ENCODE results near the gene USP22. TPM values are rescaled to one million over a fixed set of nuclear protein-coding genes. Genes with fewer than 3 reads are reported as not detected.

USP22 gene
- polyA plus RNA-seq, 1 donor, result 103 TPM

DNA sequence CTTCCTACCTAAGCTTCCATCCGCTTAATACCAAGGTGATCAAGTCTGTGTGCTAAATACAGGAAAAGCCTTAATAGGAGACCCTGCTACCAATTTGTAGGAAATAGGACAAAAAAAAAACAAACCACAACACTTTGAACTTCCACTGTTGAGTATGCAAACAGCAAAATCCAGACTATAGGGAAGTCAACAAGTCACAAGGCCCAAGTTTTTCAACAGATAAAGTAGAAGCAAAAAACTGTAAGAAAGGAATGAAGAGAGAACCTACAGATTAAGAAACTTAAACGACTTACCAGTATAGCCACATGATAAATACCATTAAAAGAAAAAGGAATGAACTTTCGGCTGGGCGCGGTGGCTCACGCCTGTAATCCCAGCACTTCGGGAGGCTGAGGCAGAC is 7.4 kb downstream of the USP22 start:
- no peak overlapping the region for H3K27ac ChIP-seq (ENCODE audit: low read length)
- H3K27me3 ChIP-seq (ENCODE audit: control insufficient read depth, insufficient read depth, low read length), result no peaks in the 10 kb centered on the region
- no peaks in the 10 kb centered on the region for H3K4me1 ChIP-seq (ENCODE audit: control insufficient read depth, insufficient read depth, low read length)
- WGBS (ENCODE audit: insufficient coverage, low lambda C conversion rate), result 20% methylated on average over 1 of the region's 7 CpGs
- no peak overlapping the region for H3K4me3 ChIP-seq (ENCODE audit: low read length)
- DNase-seq, result no peak
- peaks cover 19% of the 10 kb centered on the region for H3K36me3 ChIP-seq (ENCODE audit: control insufficient read depth, insufficient read depth, low read length)
- H3K9me3 ChIP-seq (ENCODE audit: control insufficient read depth, low read depth, low read length), result no peaks in the 10 kb centered on the region

- no peaks in the 10 kb centered on the region for H3K4me1 ChIP-seq (ENCODE audit: control insufficient read depth, insufficient read depth, low read length)
- no peak overlapping the region for H3K4me3 ChIP-seq (ENCODE audit: low read length)
- no peaks in the 10 kb centered on the region for H3K9me3 ChIP-seq (ENCODE audit: control insufficient read depth, low read depth, low read length)
- H3K36me3 ChIP-seq (ENCODE audit: control insufficient read depth, insufficient read depth, low read length), result peaks cover 20% of the 10 kb centered on the region
- H3K27ac ChIP-seq (ENCODE audit: low read length), result no peak overlapping the region
- 81% methylated on average over 2 of the region's 13 CpGs for WGBS (ENCODE audit: insufficient coverage, low lambda C conversion rate)
- no peak for DNase-seq
- no peaks in the 10 kb centered on the region for H3K27me3 ChIP-seq (ENCODE audit: control insufficient read depth, insufficient read depth, low read length)
Observed at GRCh38 chr17:21034340-21035235, 8.2 kb downstream of the USP22 start.

DNA sequence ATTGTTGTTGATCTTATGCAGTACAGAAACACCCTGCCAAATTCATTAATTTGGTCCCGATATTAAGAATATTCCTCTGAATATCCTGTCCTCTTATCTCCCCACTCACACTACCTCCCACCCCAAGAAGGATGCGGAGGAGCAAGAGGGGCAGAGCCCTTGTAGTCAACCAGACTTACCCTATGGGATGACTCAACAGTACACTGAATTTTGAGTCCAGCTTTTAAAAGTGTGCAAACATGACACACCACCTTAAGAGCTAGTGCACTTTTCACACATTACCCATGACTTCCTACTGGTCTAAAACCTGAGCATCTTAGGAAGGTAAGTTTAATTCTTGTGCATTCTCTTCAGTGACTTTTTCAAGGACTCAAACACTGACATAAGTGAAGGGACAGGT is 9.5 kb downstream of the USP22 start:
- no peak for DNase-seq
- no peak overlapping the region for H3K27ac ChIP-seq (ENCODE audit: low read length)
- WGBS (ENCODE audit: insufficient coverage, low lambda C conversion rate), result 71% methylated on average over 1 of the region's 2 CpGs

GRCh38 chr17:21031756-21032396 is 10.9 kb downstream of the USP22 start:
- no peaks in the 10 kb centered on the region for H3K4me1 ChIP-seq (ENCODE audit: control insufficient read depth, insufficient read depth, low read length)
- H3K27ac ChIP-seq (ENCODE audit: low read length), result no peak overlapping the region
- no peak overlapping the region for H3K4me3 ChIP-seq (ENCODE audit: low read length)

More for the DNA sequence above, 9.5 kb downstream of the USP22 start:
- Histone ChIP-seq H3K27me3 (ENCODE audit: control insufficient read depth, insufficient read depth, low read length) (no peaks in the 10 kb centered on the region), H3K36me3 (ENCODE audit: control insufficient read depth, insufficient read depth, low read length) (peaks cover 25% of the 10 kb centered on the region), H3K4me3 (ENCODE audit: low read length) (no peak overlapping the region), H3K9me3 (ENCODE audit: control insufficient read depth, low read depth, low read length) (no peaks in the 10 kb centered on the region), H3K4me1 (ENCODE audit: control insufficient read depth, insufficient read depth, low read length) (no peaks in the 10 kb centered on the region)

DNA sequence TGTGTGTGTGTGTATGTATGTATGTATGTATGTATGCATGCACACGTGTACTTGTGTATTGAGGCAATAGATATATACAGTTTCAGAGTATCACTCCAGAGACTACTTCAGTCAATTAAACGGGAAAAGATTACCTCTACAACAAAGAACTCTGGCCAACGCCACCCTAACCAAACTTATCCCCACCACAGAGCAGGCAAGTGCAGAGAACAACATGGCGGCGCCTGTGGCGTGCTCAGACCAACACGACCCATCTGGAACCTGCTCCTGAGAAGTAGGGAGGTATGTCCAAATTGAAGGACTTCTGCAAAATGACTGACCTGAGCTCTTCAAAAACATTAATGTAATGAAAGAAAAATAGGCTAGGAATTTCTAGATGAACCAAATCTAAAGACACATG is 12.4 kb downstream of the USP22 start:
- peaks cover 45% of the 10 kb centered on the region for H3K36me3 ChIP-seq (ENCODE audit: control insufficient read depth, insufficient read depth, low read length)
- no peak overlapping the region for H3K27ac ChIP-seq (ENCODE audit: low read length)
- no peaks in the 10 kb centered on the region for H3K27me3 ChIP-seq (ENCODE audit: control insufficient read depth, insufficient read depth, low read length)
- no peak for DNase-seq
- H3K9me3 ChIP-seq (ENCODE audit: control insufficient read depth, low read depth, low read length), result no peaks in the 10 kb centered on the region
- no CpG with 5 or more reads among the region's 7 CpGs for WGBS (ENCODE audit: insufficient coverage, low lambda C conversion rate)
- no peaks in the 10 kb centered on the region for H3K4me1 ChIP-seq (ENCODE audit: control insufficient read depth, insufficient read depth, low read length)
- no peak overlapping the region for H3K4me3 ChIP-seq (ENCODE audit: low read length)

More at GRCh38 chr17:21031756-21032396, 10.9 kb downstream of the USP22 start:
- WGBS (ENCODE audit: insufficient coverage, low lambda C conversion rate), result no CpG with 5 or more reads among the region's 8 CpGs
- Histone ChIP-seq H3K27me3 (ENCODE audit: control insufficient read depth, insufficient read depth, low read length) (no peaks in the 10 kb centered on the region), H3K9me3 (ENCODE audit: control insufficient read depth, low read depth, low read length) (no peaks in the 10 kb centered on the region), H3K36me3 (ENCODE audit: control insufficient read depth, insufficient read depth, low read length) (peaks cover 35% of the 10 kb centered on the region)
- no peak for DNase-seq

- no peak overlapping the region for H3K4me3 ChIP-seq (ENCODE audit: low read length)
- H3K4me1 ChIP-seq (ENCODE audit: control insufficient read depth, insufficient read depth, low read length), result no peaks in the 10 kb centered on the region
- no CpG with 5 or more reads among the region's 2 CpGs for WGBS (ENCODE audit: insufficient coverage, low lambda C conversion rate)
- DNase-seq, result no peak
- no peaks in the 10 kb centered on the region for H3K9me3 ChIP-seq (ENCODE audit: control insufficient read depth, low read depth, low read length)
- peaks cover 54% of the 10 kb centered on the region for H3K36me3 ChIP-seq (ENCODE audit: control insufficient read depth, insufficient read depth, low read length)
- no peaks in the 10 kb centered on the region for H3K27me3 ChIP-seq (ENCODE audit: control insufficient read depth, insufficient read depth, low read length)
- no peak overlapping the region for H3K27ac ChIP-seq (ENCODE audit: low read length)
Observed at GRCh38 chr17:21029515-21029914, 13.3 kb downstream of the USP22 start.

- WGBS (ENCODE audit: insufficient coverage, low lambda C conversion rate), result 60% methylated on average over 1 of the region's 7 CpGs
- H3K36me3 ChIP-seq (ENCODE audit: control insufficient read depth, insufficient read depth, low read length), result peaks cover 56% of the 10 kb centered on the region
- H3K27me3 ChIP-seq (ENCODE audit: control insufficient read depth, insufficient read depth, low read length), result no peaks in the 10 kb centered on the region
- no peaks in the 10 kb centered on the region for H3K9me3 ChIP-seq (ENCODE audit: control insufficient read depth, low read depth, low read length)
- H3K4me3 ChIP-seq (ENCODE audit: low read length), result no peak overlapping the region
- no peaks in the 10 kb centered on the region for H3K4me1 ChIP-seq (ENCODE audit: control insufficient read depth, insufficient read depth, low read length)
- DNase-seq, result no peak
- no peak overlapping the region for H3K27ac ChIP-seq (ENCODE audit: low read length)
Observed at GRCh38 chr17:21029036-21029435, 13.8 kb downstream of the USP22 start.

DNA sequence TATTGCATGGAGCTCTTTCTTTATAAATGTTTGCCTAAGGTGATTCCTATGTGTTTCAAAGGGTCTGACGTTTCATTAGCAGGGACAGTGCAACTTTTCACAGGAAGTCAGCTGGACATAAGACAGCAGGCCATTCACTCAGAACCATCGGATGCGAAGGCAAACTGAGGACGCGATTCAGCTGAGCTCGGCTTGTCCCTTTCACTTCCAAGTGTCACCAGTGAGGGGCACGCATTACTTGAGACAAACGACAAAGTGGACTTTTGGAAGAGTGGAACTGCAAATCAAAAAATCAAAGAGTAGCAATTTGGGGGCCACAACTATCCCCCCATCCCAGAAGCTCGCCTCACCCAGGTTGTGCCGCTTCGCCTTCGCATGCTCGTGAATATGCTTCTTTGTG is 14.6 kb downstream of the USP22 start:
- peaks cover 64% of the 10 kb centered on the region for H3K36me3 ChIP-seq (ENCODE audit: control insufficient read depth, insufficient read depth, low read length)
- no peaks in the 10 kb centered on the region for H3K4me1 ChIP-seq (ENCODE audit: control insufficient read depth, insufficient read depth, low read length)
- no peak for DNase-seq
- no peak overlapping the region for H3K4me3 ChIP-seq (ENCODE audit: low read length)
- WGBS (ENCODE audit: insufficient coverage, low lambda C conversion rate), result no CpG with 5 or more reads among the region's 13 CpGs
- no peaks in the 10 kb centered on the region for H3K9me3 ChIP-seq (ENCODE audit: control insufficient read depth, low read depth, low read length)
- H3K27me3 ChIP-seq (ENCODE audit: control insufficient read depth, insufficient read depth, low read length), result no peaks in the 10 kb centered on the region
- H3K27ac ChIP-seq (ENCODE audit: low read length), result no peak overlapping the region

- Histone ChIP-seq H3K27me3 (ENCODE audit: control insufficient read depth, insufficient read depth, low read length) (no peaks in the 10 kb centered on the region), H3K27ac (ENCODE audit: low read length) (no peak overlapping the region), H3K4me1 (ENCODE audit: control insufficient read depth, insufficient read depth, low read length) (no peaks in the 10 kb centered on the region), H3K4me3 (ENCODE audit: low read length) (no peak overlapping the region), H3K36me3 (ENCODE audit: control insufficient read depth, insufficient read depth, low read length) (peaks cover 65% of the 10 kb centered on the region), H3K9me3 (ENCODE audit: control insufficient read depth, low read depth, low read length) (no peaks in the 10 kb centered on the region)
- no CpG with 5 or more reads among the region's 14 CpGs for WGBS (ENCODE audit: insufficient coverage, low lambda C conversion rate)
- DNase-seq, result no peak
Observed at GRCh38 chr17:21027031-21027430, 15.8 kb downstream of the USP22 start.

DNA sequence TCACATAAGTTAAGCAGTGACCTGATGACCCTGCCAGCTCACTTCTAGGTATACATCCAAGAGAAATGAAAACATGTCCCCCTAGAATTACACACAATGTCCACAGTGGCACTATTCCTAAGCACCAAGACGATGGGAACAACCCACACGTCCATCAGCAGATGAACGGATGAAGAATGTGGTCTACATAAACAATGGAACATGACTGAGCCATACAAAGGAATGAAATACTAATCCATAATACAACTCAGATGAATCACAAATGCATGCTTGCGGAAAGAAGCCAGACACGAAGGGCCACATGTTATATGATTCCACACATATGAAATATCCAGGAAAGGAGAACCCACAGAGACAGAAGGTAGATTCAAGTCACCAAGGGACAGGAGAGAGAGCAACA is 17.4 kb downstream of the USP22 start:
- no peak overlapping the region for H3K4me3 ChIP-seq (ENCODE audit: low read length)
- no peaks in the 10 kb centered on the region for H3K27me3 ChIP-seq (ENCODE audit: control insufficient read depth, insufficient read depth, low read length)
- peaks cover 78% of the 10 kb centered on the region for H3K36me3 ChIP-seq (ENCODE audit: control insufficient read depth, insufficient read depth, low read length)
- H3K9me3 ChIP-seq (ENCODE audit: control insufficient read depth, low read depth, low read length), result no peaks in the 10 kb centered on the region
- no CpG with 5 or more reads among the region's 5 CpGs for WGBS (ENCODE audit: insufficient coverage, low lambda C conversion rate)
- H3K4me1 ChIP-seq (ENCODE audit: control insufficient read depth, insufficient read depth, low read length), result no peaks in the 10 kb centered on the region
- H3K27ac ChIP-seq (ENCODE audit: low read length), result no peak overlapping the region
- DNase-seq, result no peak
